ENCODE data around the gene RUNX1. TPM values are rescaled to one million over a fixed set of nuclear protein-coding genes. Genes with fewer than 3 reads are reported as not detected.

The RUNX1 gene
- total RNA-seq, 1 donor from 2014 or later, result 92.1 TPM

DNA sequence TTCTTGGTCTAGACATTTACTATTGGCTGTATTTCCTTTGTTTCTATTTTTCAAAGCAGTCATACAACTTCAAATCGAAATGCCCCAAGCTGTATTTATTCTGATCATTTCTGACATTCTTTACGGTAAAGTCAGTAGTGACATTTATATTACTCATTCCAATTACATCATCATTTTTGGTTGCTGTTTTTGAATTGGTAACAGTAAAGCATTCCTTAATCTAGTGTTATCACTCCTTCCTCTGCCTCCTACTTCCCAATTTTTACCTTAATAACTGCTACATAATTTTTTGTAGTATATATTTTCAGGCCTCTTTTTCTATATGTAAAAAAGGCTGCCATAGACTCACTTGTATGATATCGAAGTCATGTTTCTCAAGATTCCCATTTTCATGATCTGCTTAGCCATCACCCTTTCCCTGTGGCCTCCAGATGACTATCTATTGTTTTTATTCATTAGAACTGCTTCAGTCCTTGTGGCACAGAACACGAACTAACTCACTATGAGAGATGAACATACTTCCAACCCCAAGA lies 167.2 kb downstream of the RUNX1 start:
- intact Hi-C loops (cut with micrococcal nuclease), result loop anchor here (1.0 to 10.0 kb wide), 3 partner anchors 8 to 1183 kb away; partner anchors contain the start of gene SETD4
- H3K27ac Mint-ChIP-seq, result peak overlapping the region; percentile 65
- TF ChIP-seq, protein P1, sequence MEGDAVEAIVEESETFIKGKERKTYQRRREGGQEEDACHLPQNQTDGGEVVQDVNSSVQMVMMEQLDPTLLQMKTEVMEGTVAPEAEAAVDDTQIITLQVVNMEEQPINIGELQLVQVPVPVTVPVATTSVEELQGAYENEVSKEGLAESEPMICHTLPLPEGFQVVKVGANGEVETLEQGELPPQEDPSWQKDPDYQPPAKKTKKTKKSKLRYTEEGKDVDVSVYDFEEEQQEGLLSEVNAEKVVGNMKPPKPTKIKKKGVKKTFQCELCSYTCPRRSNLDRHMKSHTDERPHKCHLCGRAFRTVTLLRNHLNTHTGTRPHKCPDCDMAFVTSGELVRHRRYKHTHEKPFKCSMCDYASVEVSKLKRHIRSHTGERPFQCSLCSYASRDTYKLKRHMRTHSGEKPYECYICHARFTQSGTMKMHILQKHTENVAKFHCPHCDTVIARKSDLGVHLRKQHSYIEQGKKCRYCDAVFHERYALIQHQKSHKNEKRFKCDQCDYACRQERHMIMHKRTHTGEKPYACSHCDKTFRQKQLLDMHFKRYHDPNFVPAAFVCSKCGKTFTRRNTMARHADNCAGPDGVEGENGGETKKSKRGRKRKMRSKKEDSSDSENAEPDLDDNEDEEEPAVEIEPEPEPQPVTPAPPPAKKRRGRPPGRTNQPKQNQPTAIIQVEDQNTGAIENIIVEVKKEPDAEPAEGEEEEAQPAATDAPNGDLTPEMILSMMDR (IDR thresholded peaks at IDR 0.05), result no peak
- ATAC-seq (ENCODE audit: low read depth), result no peak
- no peak for DNase-seq
- CTCF ChIA-PET, result interaction anchor here (0.8 to 1.2 kb wide), 2 partner anchors 79 to 136 kb away, joined by 3 read pairs; no protein-coding TSS in a partner anchor
- peaks cover 48% of the 10 kb centered on the region for H3K4me1 Mint-ChIP-seq
- H3K27me3 Mint-ChIP-seq, result no peaks in the 10 kb centered on the region
- peaks cover 43% of the 10 kb centered on the region for H3K36me3 Mint-ChIP-seq (ENCODE audit: low read depth)
- POLR2A ChIA-PET, result interaction anchor here (0.8 to 1.4 kb wide), 5 partner anchors 14 to 166 kb away, joined by 3 to 7 read pairs (median 6); no protein-coding TSS in a partner anchor
- H3K9me3 Mint-ChIP-seq, result no peaks in the 10 kb centered on the region
- H3K4me3 Mint-ChIP-seq, result peak overlapping the region; percentile 33

DNA sequence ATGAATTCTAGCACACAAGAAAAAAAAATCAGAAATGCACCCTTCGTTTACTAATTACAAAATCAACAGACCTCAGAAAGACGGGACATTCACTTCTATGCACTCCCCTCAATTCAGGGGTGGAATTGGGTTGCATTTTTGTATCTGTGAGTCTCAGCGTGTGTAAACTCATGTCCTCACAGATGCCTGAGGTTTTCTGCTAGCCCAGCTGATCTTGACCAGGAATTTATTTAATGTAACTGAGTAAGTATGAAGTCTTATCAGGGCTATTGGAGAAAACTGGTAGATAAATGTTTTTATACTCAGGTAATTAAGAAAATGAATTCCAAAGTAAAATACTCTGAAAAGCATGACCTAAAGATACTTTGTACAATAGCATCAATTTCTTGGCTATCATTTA lies 167.7 kb downstream of the RUNX1 start:
- TF ChIP-seq, protein P1 (IDR thresholded peaks at IDR 0.05), result no peak
- Mint-ChIP-seq H3K9me3 (no peaks in the 10 kb centered on the region), H3K4me3 (no peak overlapping the region), H3K36me3 (ENCODE audit: low read depth) (peaks cover 48% of the 10 kb centered on the region), H3K4me1 (peaks cover 48% of the 10 kb centered on the region), H3K27ac (no peak overlapping the region), H3K27me3 (no peaks in the 10 kb centered on the region)
- ATAC-seq (ENCODE audit: low read depth), result no peak
- intact Hi-C loops (cut with micrococcal nuclease), result loop anchor here (10.0 kb wide), 1 partner anchor 1183 kb away; the partner anchor contains the start of gene SETD4
- no peak for DNase-seq
- CTCF ChIA-PET, result no interaction called here
- POLR2A ChIA-PET, result interaction anchor here (1.4 kb wide), 1 partner anchor 14 kb away, joined by 6 read pairs; no protein-coding TSS in a partner anchor

GRCh38 chr21:34880401-34880800 lies 168.7 kb downstream of the RUNX1 start:
- Mint-ChIP-seq H3K36me3 (ENCODE audit: low read depth) (peaks cover 50% of the 10 kb centered on the region), H3K9me3 (no peaks in the 10 kb centered on the region), H3K4me3 (no peak overlapping the region), H3K27ac (no peak overlapping the region), H3K27me3 (no peaks in the 10 kb centered on the region), H3K4me1 (peaks cover 45% of the 10 kb centered on the region)
- intact Hi-C loops (cut with micrococcal nuclease), result loop anchor here (10.0 kb wide), 1 partner anchor 1184 kb away; the partner anchor contains the start of gene SETD4
- ATAC-seq (ENCODE audit: low read depth) (no peak), DNase-seq (no peak)
- ChIA-PET POLR2A (interaction anchor here (1.7 kb wide), 1 partner anchor 9 kb away, joined by 12 read pairs; no protein-coding TSS in a partner anchor), CTCF (no interaction called here)
- TF ChIP-seq, protein P1 (IDR thresholded peaks at IDR 0.05), result no peak

GRCh38 chr21:34878940-34879339 lies 170.2 kb downstream of the RUNX1 start:
- Mint-ChIP-seq H3K9me3 (no peaks in the 10 kb centered on the region), H3K27me3 (no peaks in the 10 kb centered on the region), H3K36me3 (ENCODE audit: low read depth) (peaks cover 53% of the 10 kb centered on the region), H3K4me1 (peaks cover 50% of the 10 kb centered on the region), H3K4me3 (no peak overlapping the region), H3K27ac (no peak overlapping the region)
- ATAC-seq (ENCODE audit: low read depth) (no peak), DNase-seq (no peak)
- CTCF ChIA-PET, result interaction anchor here (1.2 kb wide), 1 partner anchor 521 kb away, joined by 3 read pairs; no protein-coding TSS in a partner anchor
- POLR2A ChIA-PET, result interaction anchor here (1.7 kb wide), 1 partner anchor 10 kb away, joined by 12 read pairs; no protein-coding TSS in a partner anchor
- intact Hi-C loops (cut with micrococcal nuclease), result no loop called here
- TF ChIP-seq, protein P1 (IDR thresholded peaks at IDR 0.05), result no peak

- intact Hi-C loops (cut with micrococcal nuclease), result no loop called here
- peaks cover 57% of the 10 kb centered on the region for H3K36me3 Mint-ChIP-seq (ENCODE audit: low read depth)
- TF ChIP-seq, protein P1 (IDR thresholded peaks at IDR 0.05), result no peak
- no peaks in the 10 kb centered on the region for H3K27me3 Mint-ChIP-seq
- POLR2A ChIA-PET, result no interaction called here
- no peak for DNase-seq
- no peak for ATAC-seq (ENCODE audit: low read depth)
- CTCF ChIA-PET, result no interaction called here
- peaks cover 50% of the 10 kb centered on the region for H3K4me1 Mint-ChIP-seq
- H3K27ac Mint-ChIP-seq, result no peak overlapping the region
- no peak overlapping the region for H3K4me3 Mint-ChIP-seq
- no peaks in the 10 kb centered on the region for H3K9me3 Mint-ChIP-seq
Observed at GRCh38 chr21:34878501-34878900, 170.6 kb downstream of the RUNX1 start.

Measured in activated B cell treated with CpG ODN at 0.5 μM for 24 hours (primary cell).